ENCODE results near the gene IQCC.

The IQCC gene

GRCh38 chr1:32186077-32186476, 19.4 kb upstream of the IQCC start:
- DNase-seq (ENCODE audit: low spot score): no peak
- TF ChIP-seq CTCF (IDR thresholded peaks at IDR 0.05; ENCODE audit: extremely low read depth, missing control alignments): no peak

- DNase-seq (ENCODE audit: low spot score): no peak
- TF ChIP-seq CTCF (IDR thresholded peaks at IDR 0.05; ENCODE audit: extremely low read depth, missing control alignments): no peak
These were observed 19.0 kb upstream of the IQCC start for GRCh38 chr1:32186491-32186890.

GRCh38 chr1:32187850-32188249, 17.6 kb upstream of the IQCC start:
- no peak for DNase-seq (ENCODE audit: low spot score)
- no peak for TF ChIP-seq CTCF (IDR thresholded peaks at IDR 0.05; ENCODE audit: extremely low read depth, missing control alignments)

GRCh38 chr1:32192220-32192948, 13.1 kb upstream of the IQCC start:
- no peak for DNase-seq (ENCODE audit: low spot score)
- no peak for TF ChIP-seq CTCF (IDR thresholded peaks at IDR 0.05; ENCODE audit: extremely low read depth, missing control alignments)

- no peak for TF ChIP-seq CTCF (IDR thresholded peaks at IDR 0.05; ENCODE audit: extremely low read depth, missing control alignments)
- no peak for DNase-seq (ENCODE audit: low spot score)
These were observed 10.5 kb upstream of the IQCC start for GRCh38 chr1:32194984-32195383.

GRCh38 chr1:32195531-32195930, 9.9 kb upstream of the IQCC start:
- TF ChIP-seq CTCF (IDR thresholded peaks at IDR 0.05; ENCODE audit: extremely low read depth, missing control alignments): no peak
- no peak for DNase-seq (ENCODE audit: low spot score)

- DNase-seq (ENCODE audit: low spot score): no peak
- no peak for TF ChIP-seq CTCF (IDR thresholded peaks at IDR 0.05; ENCODE audit: extremely low read depth, missing control alignments)
These were observed 9.3 kb upstream of the IQCC start for GRCh38 chr1:32195972-32196823.
